Measurements from ENCODE around the gene NUDT4B.
"Not testable (repeated sequence)": the region's sequence is repeated elsewhere in the genome, so short reads cannot be mapped to it uniquely, and the experiment has no call there.

NUDT4B gene

GRCh38 chr1:148723515-148723914 lies 25.1 kb upstream of the NUDT4B start:
- not testable (repeated sequence) for H3K4me3 ChIP-seq (ENCODE audit: low read length); H3K4me1 ChIP-seq (ENCODE audit: control insufficient read depth, insufficient read depth, low read length); H3K36me3 ChIP-seq (ENCODE audit: control insufficient read depth, insufficient read depth, low read length); H3K9ac ChIP-seq (ENCODE audit: low read length); H3K27me3 ChIP-seq (ENCODE audit: control insufficient read depth, insufficient read depth, low read length); H3K9me3 ChIP-seq (ENCODE audit: control insufficient read depth, low read length)

- H3K36me3 ChIP-seq (ENCODE audit: control insufficient read depth, insufficient read depth, low read length); H3K9me3 ChIP-seq (ENCODE audit: control insufficient read depth, low read length); H3K4me3 ChIP-seq (ENCODE audit: low read length); H3K4me1 ChIP-seq (ENCODE audit: control insufficient read depth, insufficient read depth, low read length); H3K27me3 ChIP-seq (ENCODE audit: control insufficient read depth, insufficient read depth, low read length); H3K9ac ChIP-seq (ENCODE audit: low read length): not testable (repeated sequence)
Measured at GRCh38 chr1:148724872-148725271, 23.7 kb upstream of the NUDT4B start.

DNA sequence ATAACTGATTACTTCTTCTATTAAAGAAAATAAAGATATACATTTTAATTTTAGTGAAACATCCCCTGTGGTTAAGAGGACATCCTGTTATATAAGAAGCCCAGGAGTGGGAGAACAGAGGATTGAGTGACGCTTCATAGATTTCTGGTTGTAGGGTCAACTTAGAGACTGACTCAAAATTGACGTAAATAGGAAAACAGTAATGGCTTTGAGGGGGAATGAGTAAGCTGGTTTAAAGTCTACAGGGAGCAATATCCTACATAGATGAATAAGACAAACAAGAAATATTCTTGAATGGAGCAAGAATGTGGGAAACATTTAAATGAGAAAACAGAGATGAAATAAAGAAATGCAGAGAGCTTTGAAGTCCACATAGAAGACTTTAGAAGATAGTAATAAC lies 20.7 kb upstream of the NUDT4B start:
- not testable (repeated sequence) for H3K36me3 ChIP-seq (ENCODE audit: control insufficient read depth, insufficient read depth, low read length); H3K4me3 ChIP-seq (ENCODE audit: low read length); H3K4me1 ChIP-seq (ENCODE audit: control insufficient read depth, insufficient read depth, low read length); H3K27me3 ChIP-seq (ENCODE audit: control insufficient read depth, insufficient read depth, low read length); H3K9me3 ChIP-seq (ENCODE audit: control insufficient read depth, low read length); H3K9ac ChIP-seq (ENCODE audit: low read length)

GRCh38 chr1:148729128-148729527 lies 19.4 kb upstream of the NUDT4B start:
- not testable (repeated sequence) for H3K4me1 ChIP-seq (ENCODE audit: control insufficient read depth, insufficient read depth, low read length); H3K27me3 ChIP-seq (ENCODE audit: control insufficient read depth, insufficient read depth, low read length); H3K9ac ChIP-seq (ENCODE audit: low read length); H3K9me3 ChIP-seq (ENCODE audit: control insufficient read depth, low read length); H3K36me3 ChIP-seq (ENCODE audit: control insufficient read depth, insufficient read depth, low read length); H3K4me3 ChIP-seq (ENCODE audit: low read length)

GRCh38 chr1:148729541-148729940 lies 19.0 kb upstream of the NUDT4B start:
- not testable (repeated sequence) for H3K27me3 ChIP-seq (ENCODE audit: control insufficient read depth, insufficient read depth, low read length); H3K36me3 ChIP-seq (ENCODE audit: control insufficient read depth, insufficient read depth, low read length); H3K4me3 ChIP-seq (ENCODE audit: low read length); H3K9ac ChIP-seq (ENCODE audit: low read length); H3K9me3 ChIP-seq (ENCODE audit: control insufficient read depth, low read length); H3K4me1 ChIP-seq (ENCODE audit: control insufficient read depth, insufficient read depth, low read length)

GRCh38 chr1:148732277-148732676 lies 16.3 kb upstream of the NUDT4B start:
- not testable (repeated sequence) for H3K9me3 ChIP-seq (ENCODE audit: control insufficient read depth, low read length); H3K36me3 ChIP-seq (ENCODE audit: control insufficient read depth, insufficient read depth, low read length); H3K4me1 ChIP-seq (ENCODE audit: control insufficient read depth, insufficient read depth, low read length); H3K4me3 ChIP-seq (ENCODE audit: low read length); H3K9ac ChIP-seq (ENCODE audit: low read length); H3K27me3 ChIP-seq (ENCODE audit: control insufficient read depth, insufficient read depth, low read length)

GRCh38 chr1:148733585-148734310 lies 14.8 kb upstream of the NUDT4B start:
- H3K27me3 ChIP-seq (ENCODE audit: control insufficient read depth, insufficient read depth, low read length); H3K36me3 ChIP-seq (ENCODE audit: control insufficient read depth, insufficient read depth, low read length); H3K4me3 ChIP-seq (ENCODE audit: low read length); H3K4me1 ChIP-seq (ENCODE audit: control insufficient read depth, insufficient read depth, low read length); H3K9me3 ChIP-seq (ENCODE audit: control insufficient read depth, low read length); H3K9ac ChIP-seq (ENCODE audit: low read length): not testable (repeated sequence)

DNA sequence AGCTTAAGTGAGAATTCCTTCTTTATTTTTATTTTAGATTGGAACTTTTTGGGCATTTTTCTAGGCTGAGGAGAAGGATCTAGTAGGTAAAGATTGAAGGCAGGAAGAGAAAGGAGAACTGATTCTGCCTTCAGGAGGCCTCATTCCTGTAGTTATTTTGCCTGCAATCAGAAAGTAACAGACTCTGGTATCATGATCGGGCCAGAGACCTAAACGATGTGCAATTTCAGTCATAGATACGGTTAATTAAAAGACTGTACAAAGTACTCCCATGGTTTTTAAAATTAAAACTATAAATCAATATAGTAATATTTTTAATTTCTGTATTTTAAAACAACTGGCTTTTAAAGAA lies 14.3 kb upstream of the NUDT4B start:
- not testable (repeated sequence) for H3K9me3 ChIP-seq (ENCODE audit: control insufficient read depth, low read length); H3K9ac ChIP-seq (ENCODE audit: low read length); H3K4me1 ChIP-seq (ENCODE audit: control insufficient read depth, insufficient read depth, low read length); H3K4me3 ChIP-seq (ENCODE audit: low read length); H3K27me3 ChIP-seq (ENCODE audit: control insufficient read depth, insufficient read depth, low read length); H3K36me3 ChIP-seq (ENCODE audit: control insufficient read depth, insufficient read depth, low read length)

DNA sequence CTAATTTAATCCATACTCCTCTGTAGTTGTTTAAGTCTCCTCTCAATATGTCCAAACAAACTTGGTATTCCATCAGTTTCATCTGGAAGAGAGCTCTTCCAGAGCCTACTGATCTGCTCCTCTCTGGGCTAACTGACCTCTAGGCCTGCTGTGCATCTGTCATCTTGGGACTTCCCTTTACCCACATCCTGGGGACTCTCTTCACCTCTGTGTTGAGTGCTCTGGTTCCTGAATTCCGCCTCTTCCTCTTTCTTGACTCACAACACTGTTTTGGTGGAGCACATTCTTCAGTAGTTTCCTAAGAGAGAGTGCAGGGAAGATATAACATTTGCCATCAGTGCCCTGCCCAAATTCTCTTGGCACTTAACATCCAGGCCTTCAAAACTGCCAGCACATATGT lies 13.0 kb upstream of the NUDT4B start:
- H3K4me1 ChIP-seq (ENCODE audit: control insufficient read depth, insufficient read depth, low read length); H3K4me3 ChIP-seq (ENCODE audit: low read length); H3K9me3 ChIP-seq (ENCODE audit: control insufficient read depth, low read length); H3K27me3 ChIP-seq (ENCODE audit: control insufficient read depth, insufficient read depth, low read length); H3K36me3 ChIP-seq (ENCODE audit: control insufficient read depth, insufficient read depth, low read length); H3K9ac ChIP-seq (ENCODE audit: low read length): not testable (repeated sequence)

GRCh38 chr1:148738667-148739066 lies 9.9 kb upstream of the NUDT4B start:
- H3K4me1 ChIP-seq (ENCODE audit: control insufficient read depth, insufficient read depth, low read length); H3K9me3 ChIP-seq (ENCODE audit: control insufficient read depth, low read length); H3K9ac ChIP-seq (ENCODE audit: low read length); H3K27me3 ChIP-seq (ENCODE audit: control insufficient read depth, insufficient read depth, low read length); H3K36me3 ChIP-seq (ENCODE audit: control insufficient read depth, insufficient read depth, low read length); H3K4me3 ChIP-seq (ENCODE audit: low read length): not testable (repeated sequence)

- H3K9me3 ChIP-seq (ENCODE audit: control insufficient read depth, low read length); H3K4me1 ChIP-seq (ENCODE audit: control insufficient read depth, insufficient read depth, low read length); H3K4me3 ChIP-seq (ENCODE audit: low read length); H3K27me3 ChIP-seq (ENCODE audit: control insufficient read depth, insufficient read depth, low read length); H3K9ac ChIP-seq (ENCODE audit: low read length); H3K36me3 ChIP-seq (ENCODE audit: control insufficient read depth, insufficient read depth, low read length): not testable (repeated sequence)
Measured at GRCh38 chr1:148743200-148743599, 5.4 kb upstream of the NUDT4B start.

DNA sequence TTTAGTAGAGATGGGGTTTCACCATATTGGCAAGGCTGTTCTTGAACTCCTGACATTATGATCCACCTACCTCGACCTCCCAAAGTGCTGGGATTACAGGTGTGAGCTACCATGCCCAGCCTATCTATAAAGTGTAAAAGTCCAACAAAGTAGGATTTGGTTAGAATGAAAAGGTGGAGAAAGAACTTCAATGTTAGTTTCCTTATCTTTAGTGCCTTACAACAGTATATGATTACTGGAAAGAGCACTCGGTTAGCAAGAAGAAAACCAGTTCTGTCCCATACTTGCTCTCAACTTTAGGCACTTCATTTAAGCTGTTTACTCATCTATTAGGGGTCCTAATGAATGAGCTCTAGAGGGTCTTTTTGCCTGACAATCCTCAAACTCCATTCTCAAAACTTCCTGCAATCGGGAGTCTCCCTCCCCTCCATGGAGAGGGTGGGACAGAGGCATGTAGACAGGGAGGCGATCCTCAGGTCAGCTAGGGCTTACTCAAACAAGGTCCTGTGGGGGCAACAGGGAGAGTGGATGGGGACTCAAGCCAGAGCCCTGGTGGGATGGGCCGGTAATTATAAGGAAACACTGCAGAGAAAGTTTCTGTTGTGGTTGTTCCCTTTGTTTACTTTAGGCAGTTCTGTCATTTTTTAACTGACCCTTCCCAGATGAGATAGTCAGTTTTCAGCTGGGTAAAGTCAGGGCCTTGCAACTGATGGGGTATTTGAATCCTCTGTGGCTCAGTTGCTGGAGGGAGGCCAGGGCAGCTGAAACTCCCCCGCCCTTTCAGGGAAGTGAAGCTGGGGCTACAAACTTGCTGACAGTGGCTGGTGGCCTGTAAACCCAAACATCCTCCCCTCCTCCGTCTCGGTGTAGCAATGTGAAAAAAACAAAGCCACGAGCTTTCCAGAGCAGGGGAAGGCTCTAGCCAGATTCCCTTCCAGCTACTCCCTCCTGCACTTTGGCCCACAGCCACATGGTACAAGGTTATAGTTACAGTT lies 4.6 kb upstream of the NUDT4B start:
- H3K9ac ChIP-seq (ENCODE audit: low read length); H3K36me3 ChIP-seq (ENCODE audit: control insufficient read depth, insufficient read depth, low read length); H3K9me3 ChIP-seq (ENCODE audit: control insufficient read depth, low read length); H3K4me1 ChIP-seq (ENCODE audit: control insufficient read depth, insufficient read depth, low read length); H3K27me3 ChIP-seq (ENCODE audit: control insufficient read depth, insufficient read depth, low read length); H3K4me3 ChIP-seq (ENCODE audit: low read length): not testable (repeated sequence)
